ENCODE data around the gene KLC1. TPM values are rescaled to one million over a fixed set of nuclear protein-coding genes. Genes with fewer than 3 reads are reported as not detected.

The KLC1 gene
- total and polyA plus RNA-seq, 2 of the 8 experiments (the other 6 are each of a cell fraction or from before 2014, with no cell fraction given): 84.6 to 134 TPM

DNA sequence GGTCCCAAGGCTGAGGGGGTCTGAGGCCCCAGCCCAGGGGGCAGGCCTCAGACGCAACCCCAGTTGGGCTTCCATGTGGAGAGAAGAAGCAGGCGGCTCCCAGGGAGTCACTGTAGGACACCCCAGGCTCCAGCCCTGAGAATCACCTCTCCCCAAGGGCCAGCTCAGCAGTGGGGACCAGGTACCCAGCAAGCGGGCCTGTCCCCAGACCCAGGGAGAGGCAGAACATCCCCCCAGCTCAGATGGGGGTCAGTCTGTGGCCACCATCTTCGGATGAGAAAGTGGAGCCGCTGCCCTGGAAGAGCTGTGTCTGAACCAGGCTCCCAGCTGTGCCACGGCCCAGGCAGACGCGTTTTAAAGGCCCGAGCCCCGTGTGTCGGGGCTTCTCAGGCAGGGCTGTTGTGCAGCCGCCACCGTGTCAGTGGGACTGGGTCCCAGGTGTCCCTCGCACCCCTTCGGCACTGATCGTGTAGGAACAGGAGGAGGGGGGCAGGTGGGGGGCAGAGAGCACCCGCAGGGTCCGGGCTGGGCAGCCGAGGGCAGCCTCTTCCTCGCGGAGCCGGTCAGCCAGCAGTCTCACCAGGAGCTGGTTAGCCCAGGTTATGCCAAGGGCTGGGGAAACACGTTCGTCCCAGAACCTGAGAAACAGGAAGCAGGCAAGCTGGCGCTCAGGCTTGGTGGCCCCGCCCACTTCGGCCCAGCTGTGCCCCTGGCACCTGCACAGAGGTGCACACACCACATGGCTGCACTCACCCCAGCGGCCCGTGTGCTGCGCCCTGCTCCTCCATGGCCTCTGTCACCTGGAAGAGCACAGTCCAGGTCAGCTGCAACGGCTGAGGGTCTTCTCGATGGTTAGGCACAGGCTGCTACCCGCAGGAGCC is 69.6 kb downstream of the KLC1 start:
- 94% methylated on average over 33 of the region's 33 CpGs; no CpG with 5 or more reads in 1 of the 2 experiments for WGBS, 2 experiments (ENCODE audit: extremely low coverage in 1 of 2, insufficient coverage in 1 of 2, insufficient read length in 1 of 2, insufficient replicate concordance in 2 of 2, low coverage in 1 of 2, low lambda C conversion rate in 2 of 2, missing lambda C conversion rate in 1 of 2)
- DNase-seq (ENCODE audit: low read depth in 1 of 2, low spot score in 2 of 2): no peak

More for the DNA sequence above, 69.6 kb downstream of the KLC1 start:
- Histone ChIP-seq H3K23ac (ENCODE audit: insufficient read length) (no peak overlapping the region), H3K18ac (ENCODE audit: extremely low read depth, low read length) (no peak overlapping the region), H2BK120ac (replicated peaks; ENCODE audit: low read depth, low read length) (no peak overlapping the region), H3K56ac (replicated peaks; ENCODE audit: insufficient read length, low read depth, low read length) (no peak overlapping the region), H3K14ac (ENCODE audit: insufficient read length) (no peak overlapping the region), H3K4me3 (ENCODE audit: extremely low read depth in 1 of 4, insufficient read depth in 2 of 4, low read depth in 3 of 4, low read length in 4 of 4) (no peak overlapping the region), H3K9ac (replicated peaks in 1 of 4; ENCODE audit: extremely low read depth in 1 of 4, low read depth in 3 of 4, low read length in 3 of 4) (no peak overlapping the region), H2BK12ac (ENCODE audit: low read depth, low read length) (no peak overlapping the region), H3K4me1 (replicated peaks in 1 of 4; ENCODE audit: control insufficient read depth in 3 of 4, insufficient read depth in 4 of 4, low read length in 3 of 4) (peaks cover 0 to 2% (median 0%) of the 10 kb centered on the region in 4 experiments; a peak in 2 of 7 replicates), H4K91ac (replicated peaks; ENCODE audit: insufficient read length, low read length) (no peak overlapping the region), H3K4ac (replicated peaks; ENCODE audit: insufficient read length, low read depth, low read length) (no peak overlapping the region), H3K79me2 (ENCODE audit: control insufficient read depth in 1 of 2, insufficient read depth in 2 of 2, low read length in 2 of 2) (no peaks in the 10 kb centered on the region), H4K5ac (ENCODE audit: insufficient read length, low read depth, low read length) (no peak overlapping the region), H2BK20ac (ENCODE audit: low read length) (no peak overlapping the region), H3K27ac (ENCODE audit: low read depth, low read length) (no peak overlapping the region; the same call in 1 of the 2 replicates), H2AFZ (ENCODE audit: low read length) (no peak overlapping the region), H2AK5ac (ENCODE audit: low read depth, low read length) (no peak overlapping the region), H3K79me1 (ENCODE audit: low read depth, low read length) (peaks cover 8% of the 10 kb centered on the region; the same call in 1 of the 2 replicates), H2BK15ac (ENCODE audit: low read length) (no peak overlapping the region), H3K23me2 (ENCODE audit: low read depth, low read length) (no peaks in the 10 kb centered on the region), H4K8ac (ENCODE audit: extremely low read depth, insufficient read depth, low read length) (no peak overlapping the region; the same call in none of the 2 replicates), H3K4me2 (ENCODE audit: insufficient read depth in 1 of 2, low read depth in 2 of 2, low read length in 2 of 2) (no peak overlapping the region), H3K27me3 (replicated peaks in 1 of 4; ENCODE audit: control insufficient read depth in 3 of 4, extremely low read depth in 1 of 4, insufficient read depth in 3 of 4, low read length in 3 of 4) (no peaks in the 10 kb centered on the region), H3K9me3 (ENCODE audit: insufficient read depth in 2 of 2, low read depth in 1 of 2, low read length in 1 of 2) (no peaks in the 10 kb centered on the region), H3K36me3 (ENCODE audit: control insufficient read depth in 2 of 4, insufficient read depth in 4 of 4, low read length in 3 of 4) (peaks cover 4 to 31% (median 13%) of the 10 kb centered on the region in 4 experiments; a peak in 6 of 8 replicates), H4K20me1 (replicated peaks in 1 of 2; ENCODE audit: control insufficient read depth in 1 of 2, insufficient read depth in 2 of 2, low read length in 2 of 2) (peaks cover 10 to 28% of the 10 kb centered on the region in 2 experiments), H2BK5ac (ENCODE audit: low read depth, low read length) (no peak overlapping the region; the same call in 1 of the 2 replicates)
- FAIRE-seq: no peak
- TF ChIP-seq NRF1 (IDR thresholded peaks at IDR 0.05; ENCODE audit: low read depth, low read length) (no peak), POLR2A (IDR thresholded peaks at IDR 0.05; ENCODE audit: control extremely low read depth in 1 of 2, low read depth in 2 of 2, low read length in 2 of 2) (peak in 1 of 2 experiments; percentile 55; a peak in 1 of 3 replicates), SP4 (IDR thresholded peaks at IDR 0.05; ENCODE audit: low read length) (no peak), GABPA (IDR thresholded peaks at IDR 0.05; ENCODE audit: borderline replicate concordance, insufficient read depth, low read length) (no peak), POLR2AphosphoS5 (IDR thresholded peaks at IDR 0.05; ENCODE audit: low read depth, low read length) (peak; percentile 43), RFX5 (IDR thresholded peaks at IDR 0.05; ENCODE audit: borderline replicate concordance, low read depth, low read length) (no peak)
- ChIA-PET POLR2A (ENCODE audit: partially characterized antibody) (interaction anchor here (0.9 to 2.3 kb wide), 5 partner anchors 10 to 177 kb away, joined by 3 to 7 read pairs (median 4); partner anchors contain the start of genes CKB and ZFYVE21), CTCF (ENCODE audit: partially characterized antibody) (interaction anchor here (1.3 to 2.8 kb wide), 2 partner anchors 14 to 17 kb away, joined by 3 to 8 read pairs; no protein-coding TSS in a partner anchor)
